RPMI7951 (cell line): ENCODE results near the gene ITK. TPM values are rescaled to one million over a fixed set of nuclear protein-coding genes. Genes with fewer than 3 reads are reported as not detected.

ENCODE experiments used
- DNase-seq: peaks from one replicate; pipeline ENCODE4 v3.0.0-alpha.2; 2012; ENCODE audit warnings: low read depth
- total RNA-seq: library from RNA; depleted of rRNA; stranded (reverse); fragments of >200 nt; shearing (Covaris generic); gene quantifications from 2 replicates; pipeline ENCODE4 v1.2.3, GENCODE V29; 2014; rRNA removed

The ITK gene
- total RNA-seq = not detected in 2 replicates

GRCh38 chr5:157180374-157181264 is at the start of gene ITK:
Gene ITK (plus strand): TSS chr5:157180840. CDS start chr5:157180978, 138 bp downstream.
- DNase-seq = no peak

GRCh38 chr5:157130925-157131324 is 49.7 kb upstream of the ITK start:
- DNase-seq = peak; percentile 78

GRCh38 chr5:157132281-157132612 is 48.4 kb upstream of the ITK start:
- no peak for DNase-seq

GRCh38 chr5:157137691-157138090 is 42.9 kb upstream of the ITK start:
- DNase-seq = no peak

DNA sequence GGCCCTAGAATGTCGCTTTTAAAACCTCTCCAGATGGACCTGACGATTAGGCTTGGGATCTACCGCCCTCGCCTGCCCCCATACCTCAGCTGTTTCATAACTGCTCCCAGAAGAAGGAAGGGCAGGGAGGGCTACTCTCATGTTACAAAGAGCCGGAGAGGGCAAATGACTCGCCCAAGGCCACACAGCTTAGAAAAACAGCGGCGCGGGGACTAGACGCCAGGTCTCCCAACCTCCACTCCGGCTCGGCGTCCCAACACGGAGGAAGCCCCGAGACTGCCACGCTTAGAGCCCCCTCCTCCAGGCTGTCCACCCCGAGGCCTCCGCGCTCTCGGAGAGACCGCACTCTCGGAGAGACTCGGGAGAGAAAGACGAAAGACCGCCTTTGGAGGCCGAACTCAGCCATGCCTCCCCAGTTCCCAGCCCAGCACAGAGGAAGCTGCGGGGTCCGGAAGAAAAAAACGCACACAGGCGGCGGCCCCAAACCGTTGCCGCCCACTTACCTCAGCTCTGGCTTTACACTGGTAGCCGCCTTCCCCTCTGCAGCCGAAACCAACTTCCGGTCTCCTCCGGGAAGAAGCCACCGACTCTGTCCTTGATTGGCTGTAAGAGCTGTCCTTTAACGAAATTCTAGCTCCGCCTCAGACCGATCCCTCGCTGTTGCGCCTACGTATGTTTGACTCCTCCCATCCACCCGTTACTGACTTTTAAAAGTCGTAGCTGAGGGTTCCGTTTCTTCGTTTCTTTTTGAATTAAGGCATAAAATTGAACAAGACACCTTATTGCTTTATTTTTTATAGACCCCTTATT is 38.1 kb upstream of the ITK start, which contains the start of gene MED7:
MED7 (minus strand) TSS at position 549 of the 810 bp plus-strand sequence. CDS start 3,434 bp downstream, outside the sequence.
- DNase-seq = peak; percentile 98

GRCh38 chr5:157143127-157143971 is 37.3 kb upstream of the ITK start:
- peak; percentile 48 for DNase-seq

DNA sequence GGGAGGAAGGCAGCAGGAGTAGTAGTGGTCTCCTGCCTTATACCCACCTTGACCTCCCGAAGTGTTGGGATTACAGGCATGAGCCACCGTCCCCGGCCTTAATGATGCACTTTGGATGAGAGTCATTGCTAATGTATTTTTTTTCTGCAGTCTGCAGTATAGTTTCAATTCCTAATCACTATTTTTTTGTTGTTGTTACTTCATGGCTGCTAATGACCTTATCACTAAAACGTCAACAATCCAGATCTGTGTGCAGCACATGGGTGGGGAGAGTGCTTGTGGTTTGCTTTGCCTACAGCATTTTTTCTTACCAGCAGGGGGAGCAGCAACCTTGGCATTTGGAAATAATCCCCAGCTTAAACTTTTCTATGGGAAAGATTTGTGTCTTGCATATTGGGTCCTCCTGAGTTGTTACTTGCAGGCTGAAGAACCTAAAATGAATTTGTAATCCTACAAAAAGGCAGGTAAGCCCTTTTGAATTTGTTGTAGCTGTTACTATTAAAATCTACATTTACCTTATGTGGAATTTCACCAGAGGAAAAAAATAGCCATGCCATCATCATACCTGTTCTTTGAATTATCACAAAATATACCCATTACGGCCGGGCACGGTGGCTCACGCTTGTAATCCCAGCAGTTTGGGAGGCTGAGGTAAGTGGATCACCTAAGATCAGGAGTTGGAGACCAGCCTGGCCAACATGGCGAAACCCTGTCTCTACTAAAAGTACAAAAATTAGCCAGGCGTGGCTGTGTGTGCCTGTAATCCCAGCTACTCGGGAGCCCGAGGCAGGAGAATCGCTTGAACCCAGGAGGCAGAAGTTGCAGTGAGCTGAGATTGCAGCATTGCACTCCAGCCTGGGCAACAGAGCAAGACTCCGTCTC is 31.7 kb upstream of the ITK start:
- peak; percentile 56 for DNase-seq

GRCh38 chr5:157150995-157151394 is 29.6 kb upstream of the ITK start:
- DNase-seq = no peak

GRCh38 chr5:157155297-157155696 is 25.3 kb upstream of the ITK start:
- DNase-seq = no peak

- no peak for DNase-seq
Observed at GRCh38 chr5:157157293-157157891, 23.2 kb upstream of the ITK start.

- no peak for DNase-seq
Observed at GRCh38 chr5:157159209-157159751, 21.4 kb upstream of the ITK start.

DNA sequence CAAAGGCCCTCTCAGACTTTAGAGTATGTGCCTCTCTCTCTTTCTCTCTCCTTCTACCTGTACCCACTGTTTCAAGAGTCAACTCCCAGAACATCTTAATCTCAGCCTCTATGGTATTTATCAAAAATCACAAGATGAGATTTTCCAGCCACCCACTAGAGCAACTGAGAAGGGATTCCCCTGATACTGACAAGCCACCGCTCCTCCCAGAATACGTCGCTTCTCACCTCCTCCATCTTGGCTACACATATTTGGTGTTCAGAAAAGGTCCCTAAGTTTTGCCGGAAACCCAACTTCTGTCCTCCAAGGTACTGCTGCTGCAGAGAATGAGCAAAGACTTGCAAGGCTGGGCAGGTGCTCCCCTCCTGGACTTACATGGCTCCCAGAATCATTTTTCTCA is 20.6 kb upstream of the ITK start:
- DNase-seq = no peak

DNA sequence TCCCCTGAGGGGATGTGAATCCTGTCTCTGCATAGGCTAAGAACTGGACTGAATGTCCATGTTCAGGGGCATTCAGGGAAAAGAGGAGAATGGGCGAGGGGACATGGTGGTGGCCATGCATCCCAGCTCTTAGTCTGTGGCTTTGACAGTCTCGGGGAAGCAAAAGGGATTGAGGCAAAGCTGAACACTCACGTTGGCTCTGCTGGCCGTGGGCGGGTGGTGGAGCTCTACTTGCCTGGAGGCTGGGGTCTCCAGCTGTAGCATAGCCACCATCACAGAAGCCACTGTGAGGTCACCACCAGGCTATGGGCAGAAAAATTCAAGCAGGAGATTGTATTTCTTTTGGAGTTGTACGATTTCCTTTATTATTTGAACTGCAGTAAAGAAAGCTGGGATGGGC is 18.6 kb upstream of the ITK start:
- DNase-seq = no peak

DNA sequence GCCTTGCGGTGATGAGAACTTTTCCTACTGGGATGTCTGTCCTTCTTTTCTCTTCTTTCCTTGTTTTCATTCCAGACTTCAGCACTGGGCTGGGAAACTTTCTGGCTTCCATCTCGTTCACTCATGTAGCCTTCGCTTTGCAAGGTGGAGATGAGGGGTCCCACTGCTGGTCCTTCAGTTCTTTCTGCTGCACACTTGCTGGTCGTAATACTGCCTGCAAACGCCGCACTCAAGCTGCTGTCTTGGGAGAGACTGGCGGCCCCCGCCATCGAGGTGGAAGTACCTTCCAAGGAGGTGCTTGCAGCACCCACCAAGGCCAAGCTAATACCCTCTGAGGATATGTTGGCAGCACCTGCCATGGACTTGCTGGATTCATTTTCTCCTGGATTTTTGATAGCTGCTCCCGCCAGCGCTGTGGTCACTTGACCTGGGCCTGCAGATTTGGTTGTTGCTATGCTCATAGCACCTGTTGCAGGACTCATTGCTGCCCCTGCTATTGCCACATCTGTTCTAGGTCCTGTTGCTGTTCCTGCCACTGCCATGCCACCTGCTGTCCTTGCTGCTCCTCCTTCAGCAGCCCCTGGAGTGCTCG is 17.6 kb upstream of the ITK start:
- no peak for DNase-seq

- no peak for DNase-seq
Observed at GRCh38 chr5:157164521-157164920, 16.1 kb upstream of the ITK start.

GRCh38 chr5:157165261-157165660 is 15.4 kb upstream of the ITK start:
- DNase-seq = no peak

DNA sequence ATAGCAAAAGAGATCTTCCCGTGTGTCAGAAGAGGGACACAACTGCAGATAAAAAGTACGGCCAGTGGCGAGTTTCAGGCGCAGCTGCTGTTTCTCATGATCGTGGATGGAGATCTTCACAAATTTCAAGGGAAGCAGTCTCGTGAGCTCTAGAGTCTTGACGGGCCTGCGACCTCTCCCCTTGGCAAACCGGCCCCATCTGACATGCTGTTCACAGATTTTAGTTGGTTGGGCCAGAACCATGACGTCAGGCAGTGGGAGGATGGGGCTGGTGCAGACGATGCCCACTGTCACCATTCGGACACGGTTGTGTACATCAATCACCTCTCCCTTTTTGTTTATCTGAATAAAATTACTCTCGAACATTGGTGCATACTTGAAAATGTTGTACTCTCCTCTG is 15.0 kb upstream of the ITK start:
- DNase-seq = no peak

GRCh38 chr5:157166214-157167213 is 14.1 kb upstream of the ITK start, which contains the start of gene GARIN3:
Gene GARIN3 (minus strand): TSS chr5:157166264. CDS start chr5:157166168, 96 bp downstream.
- no peak for DNase-seq
